HepG2 (cell line): Measurements from ENCODE around the gene NELFCD. TPM values are rescaled to one million over a fixed set of nuclear protein-coding genes. Genes with fewer than 3 reads are reported as not detected.
A peak's percentile ranks its signal among the peaks of the same experiment; 100 is the strongest.

Source experiments
- ATM ChIP-seq: fragments of 450-650 bp; IDR thresholded peaks from 2 replicates; pipeline ENCODE4 v1.7.1; 2017; ENCODE audit warnings: mild to moderate bottlenecking, borderline replicate concordance
- ATRX ChIP-seq: sonication (generic); formaldehyde crosslinking; IDR thresholded peaks from 2 replicates; pipeline ENCODE4 v1.4.0; 2020; ENCODE audit warnings: missing genetic modification reagents, borderline replicate concordance
- CBX2 ChIP-seq, 2 experiments: fragments of 200-600 bp in 1 of 2; sonication (generic); formaldehyde crosslinking in 1 of 2; IDR thresholded peaks; 2 replicates each; pipeline versions ENCODE4 v1.7.0 to v1.8.1; 2018 to 2022; ENCODE audit warnings: low read depth in 2 of 2, low read length in 1 of 2, mild to moderate bottlenecking in 1 of 2, missing genetic modification reagents in 1 of 2
- EP300 ChIP-seq, 3 experiments: sonication (generic) in 1 of 3; formaldehyde crosslinking in 1 of 3; IDR thresholded peaks; 2 replicates each; pipeline versions ENCODE4 v1.5.1 to v1.6.1; 2011 to 2020; ENCODE audit warnings: low read depth in 2 of 3, low read length in 2 of 3, borderline replicate concordance in 1 of 3, improper control_type of control experiment in 1 of 3, mild to moderate bottlenecking in 1 of 3, missing genetic modification reagents in 1 of 3, moderate library complexity in 1 of 3
- HDAC2 ChIP-seq: sonication (generic); formaldehyde crosslinking; IDR thresholded peaks from 2 replicates; pipeline ENCODE4 v1.4.0; 2020; ENCODE audit warnings: missing genetic modification reagents
- MED1 ChIP-seq: sonication (generic); formaldehyde crosslinking; IDR thresholded peaks from 2 replicates; pipeline ENCODE4 v1.4.0; 2020; ENCODE audit warnings: missing genetic modification reagents
- NR0B2 ChIP-seq: sonication (generic); formaldehyde crosslinking; IDR thresholded peaks from 2 replicates; pipeline ENCODE4 v1.4.0; 2020; ENCODE audit warnings: mild to moderate bottlenecking, missing genetic modification reagents
- POLR2G ChIP-seq: fragments of 200-400 bp; formaldehyde crosslinking; IDR thresholded peaks from 2 replicates; pipeline ENCODE4 v1.6.1; 2018; ENCODE audit warnings: mild to moderate bottlenecking, low read depth, low read length, moderate library complexity
- SIX1 ChIP-seq: sonication (generic); formaldehyde crosslinking; IDR thresholded peaks from 2 replicates; pipeline ENCODE4 v1.4.0; 2020; ENCODE audit warnings: missing genetic modification reagents, borderline replicate concordance
- SOX13 ChIP-seq, 3 experiments: fragments of 450-650 bp in 1 of 3; sonication (generic) in 1 of 3; formaldehyde crosslinking in 1 of 3; IDR thresholded peaks in 2 of 3; conservative IDR thresholded peaks in 1 of 3; 2 replicates each; pipeline versions ENCODE4 v1.5.0 to v1.6.1; 2016 to 2020; ENCODE audit warnings: antibody characterized with exemption in 1 of 3, mild to moderate bottlenecking in 1 of 3, missing compliant biosample characterization in 1 of 3, missing genetic modification reagents in 1 of 3, moderate library complexity in 1 of 3
- YEATS2 ChIP-seq: sonication (generic); formaldehyde crosslinking; IDR thresholded peaks from 2 replicates; pipeline ENCODE4 v1.4.0; 2020; ENCODE audit warnings: missing genetic modification reagents, borderline replicate concordance
- ZFP41 ChIP-seq: sonication (generic); formaldehyde crosslinking; IDR thresholded peaks from 2 replicates; pipeline ENCODE4 v1.4.0; 2020; ENCODE audit warnings: mild to moderate bottlenecking, missing genetic modification reagents, borderline replicate concordance
- ZMAT5 ChIP-seq: sonication (generic); formaldehyde crosslinking; IDR thresholded peaks from 2 replicates; pipeline ENCODE4 v1.5.0; 2020; ENCODE audit warnings: mild to moderate bottlenecking, low read depth, missing genetic modification reagents, borderline replicate concordance
- ZMYM2 ChIP-seq: sonication (generic); formaldehyde crosslinking; IDR thresholded peaks from 2 replicates; pipeline ENCODE4 v1.8.0; 2022; ENCODE audit warnings: mild to moderate bottlenecking, missing genetic modification reagents
- ZNF335 ChIP-seq: sonication (generic); formaldehyde crosslinking; IDR thresholded peaks from 2 replicates; pipeline ENCODE4 v1.4.0; 2020; ENCODE audit warnings: missing genetic modification reagents
- ZNF382 ChIP-seq: sonication (generic); formaldehyde crosslinking; IDR thresholded peaks from 2 replicates; pipeline ENCODE4 v1.5.0; 2020; ENCODE audit warnings: missing genetic modification reagents, mild to moderate bottlenecking, borderline replicate concordance
- ZNF572 ChIP-seq: sonication (generic); formaldehyde crosslinking; IDR thresholded peaks from 2 replicates; pipeline ENCODE4 v1.5.1; 2020; ENCODE audit warnings: mild to moderate bottlenecking, missing genetic modification reagents
- ZNF577 ChIP-seq: sonication (generic); formaldehyde crosslinking; IDR thresholded peaks from 2 replicates; pipeline ENCODE4 v1.4.0; 2020; ENCODE audit warnings: mild to moderate bottlenecking, low read depth, missing genetic modification reagents, borderline replicate concordance
- polyA plus RNA-seq, 8 experiments: library from polyadenylated mRNA; depleted of rRNA in 3 of 8; stranded (reverse) in 7 of 8; unstranded in 1 of 8; fragments of >200 nt; fragmentation: Illumina TruSeq in 4 of 8; extraction: Trizol in 4 of 8; gene quantifications; 2 replicates each; pipeline versions ENCODE4 v1.2.1 to v1.2.3, GENCODE V29; 2011 to 2016; ENCODE audit warnings: low read depth in 4 of 8, missing spikeins in 1 of 8, mixed read lengths in 1 of 8; ENCODE audit not compliant: insufficient read depth in 1 of 8
- total RNA-seq, 5 experiments: library from RNA; depleted of rRNA; stranded (reverse); fragments of >200 nt; fragmentation: Illumina TruSeq; extraction: Trizol; gene quantifications; 2 replicates each; pipeline ENCODE4 v1.2.3, GENCODE V29; 2016; ENCODE audit warnings: low read depth in 1 of 5
- TF ChIP-seq, protein P1 (sequence below): sonication (generic); formaldehyde crosslinking; IDR thresholded peaks from 2 replicates; pipeline ENCODE4 v1.5.0; 2020; ENCODE audit warnings: missing genetic modification reagents
- TF ChIP-seq, protein P2 (sequence below): sonication (generic); formaldehyde crosslinking; IDR thresholded peaks from 2 replicates; pipeline ENCODE4 v1.8.0; 2022; ENCODE audit warnings: low read depth, missing genetic modification reagents
- TF ChIP-seq, protein P3 (sequence below): sonication (generic); formaldehyde crosslinking; IDR thresholded peaks from 2 replicates; pipeline ENCODE4 v1.4.0; 2020; ENCODE audit warnings: mild to moderate bottlenecking, missing genetic modification reagents
- TF ChIP-seq, protein P4 (sequence below): fragments of 450-650 bp; IDR thresholded peaks from 2 replicates; pipeline ENCODE4 v1.6.1; 2016

The NELFCD gene
- total and polyA plus RNA-seq, 2 of the 13 experiments (the other 11 are each of a cell fraction or from before 2014, with no cell fraction given) = 159 to 203 TPM

GRCh38 chr20:58991715-58992114 is 10.7 kb downstream of the NELFCD start (continued):
- TF ChIP-seq, protein P1, sequence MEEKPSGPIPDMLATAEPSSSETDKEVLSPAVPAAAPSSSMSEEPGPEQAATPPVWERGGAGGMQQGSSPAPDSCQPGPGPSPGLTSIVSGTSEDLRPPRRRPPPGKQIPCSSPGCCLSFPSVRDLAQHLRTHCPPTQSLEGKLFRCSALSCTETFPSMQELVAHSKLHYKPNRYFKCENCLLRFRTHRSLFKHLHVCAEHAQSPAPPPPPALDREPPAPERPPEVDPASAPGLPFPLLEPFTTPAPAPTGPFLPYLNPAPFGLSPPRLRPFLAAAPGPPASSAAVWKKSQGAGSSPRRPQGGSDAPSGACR (CRISPR knock-in tag) = 0 out of 2 replicates have a peak, but pooled peaks have one; percentile 34
- TF ChIP-seq ZMYM2 (no peak), ZFP41 (CRISPR knock-in tag) (no peak), ATM (no peak), ZNF335 (no peak), MED1 (no peak), CBX2 (IDR thresholded peaks at IDR 0.05; ENCODE audit: low read depth, low read length) (no peak), CBX2 (CRISPR knock-in tag; IDR thresholded peaks at IDR 0.05; ENCODE audit: low read depth) (no peak), HDAC2 (CRISPR knock-in tag) (0 out of 2 replicates have a peak, but pooled peaks have one; percentile 14), EP300 (IDR thresholded peaks at IDR 0.05; ENCODE audit: low read depth in 2 of 2, low read length in 2 of 2) (peak in 1 of 2 experiments; percentile 31; a peak in 1 of 4 replicates), EP300 (CRISPR knock-in tag; IDR thresholded peaks at IDR 0.05; ENCODE audit: borderline replicate concordance) (no peak), POLR2G (0 out of 2 replicates have a peak, but pooled peaks have one; percentile 8), YEATS2 (CRISPR knock-in tag) (no peak), ATRX (CRISPR knock-in tag) (no peak), ZMAT5 (CRISPR knock-in tag) (no peak), NR0B2 (CRISPR knock-in tag) (no peak), ZNF382 (CRISPR knock-in tag) (no peak), ZNF577 (CRISPR knock-in tag) (no peak), ZNF572 (CRISPR knock-in tag) (no peak), SIX1 (no peak), SOX13 (IDR thresholded peaks at IDR 0.05) (peak; percentile 24; the same call in 1 of the 2 replicates), SOX13 (CRISPR knock-in tag; conservative IDR thresholded peaks at IDR 0.05 in 1 of 2, IDR thresholded peaks at IDR 0.05 in 1 of 2) (peak in 1 of 2 experiments; percentile 81; a peak in 2 of 4 replicates)
- TF ChIP-seq, protein P2, sequence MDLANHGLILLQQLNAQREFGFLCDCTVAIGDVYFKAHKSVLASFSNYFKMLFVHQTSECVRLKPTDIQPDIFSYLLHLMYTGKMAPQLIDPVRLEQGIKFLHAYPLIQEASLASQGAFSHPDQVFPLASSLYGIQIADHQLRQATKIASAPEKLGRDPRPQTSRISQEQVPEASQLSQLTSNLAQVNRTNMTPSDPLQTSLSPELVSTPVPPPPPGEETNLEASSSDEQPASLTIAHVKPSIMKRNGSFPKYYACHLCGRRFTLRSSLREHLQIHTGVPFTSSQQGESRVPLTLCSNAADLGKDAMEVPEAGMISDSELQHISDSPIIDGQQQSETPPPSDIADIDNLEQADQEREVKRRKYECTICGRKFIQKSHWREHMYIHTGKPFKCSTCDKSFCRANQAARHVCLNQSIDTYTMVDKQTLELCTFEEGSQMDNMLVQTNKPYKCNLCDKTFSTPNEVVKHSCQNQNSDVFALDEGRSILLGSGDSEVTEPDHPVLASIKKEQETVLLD (CRISPR knock-in tag) = no peak
- TF ChIP-seq, protein P3, sequence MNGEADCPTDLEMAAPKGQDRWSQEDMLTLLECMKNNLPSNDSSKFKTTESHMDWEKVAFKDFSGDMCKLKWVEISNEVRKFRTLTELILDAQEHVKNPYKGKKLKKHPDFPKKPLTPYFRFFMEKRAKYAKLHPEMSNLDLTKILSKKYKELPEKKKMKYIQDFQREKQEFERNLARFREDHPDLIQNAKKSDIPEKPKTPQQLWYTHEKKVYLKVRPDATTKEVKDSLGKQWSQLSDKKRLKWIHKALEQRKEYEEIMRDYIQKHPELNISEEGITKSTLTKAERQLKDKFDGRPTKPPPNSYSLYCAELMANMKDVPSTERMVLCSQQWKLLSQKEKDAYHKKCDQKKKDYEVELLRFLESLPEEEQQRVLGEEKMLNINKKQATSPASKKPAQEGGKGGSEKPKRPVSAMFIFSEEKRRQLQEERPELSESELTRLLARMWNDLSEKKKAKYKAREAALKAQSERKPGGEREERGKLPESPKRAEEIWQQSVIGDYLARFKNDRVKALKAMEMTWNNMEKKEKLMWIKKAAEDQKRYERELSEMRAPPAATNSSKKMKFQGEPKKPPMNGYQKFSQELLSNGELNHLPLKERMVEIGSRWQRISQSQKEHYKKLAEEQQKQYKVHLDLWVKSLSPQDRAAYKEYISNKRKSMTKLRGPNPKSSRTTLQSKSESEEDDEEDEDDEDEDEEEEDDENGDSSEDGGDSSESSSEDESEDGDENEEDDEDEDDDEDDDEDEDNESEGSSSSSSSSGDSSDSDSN (CRISPR knock-in tag) = no peak
- TF ChIP-seq, protein P4, sequence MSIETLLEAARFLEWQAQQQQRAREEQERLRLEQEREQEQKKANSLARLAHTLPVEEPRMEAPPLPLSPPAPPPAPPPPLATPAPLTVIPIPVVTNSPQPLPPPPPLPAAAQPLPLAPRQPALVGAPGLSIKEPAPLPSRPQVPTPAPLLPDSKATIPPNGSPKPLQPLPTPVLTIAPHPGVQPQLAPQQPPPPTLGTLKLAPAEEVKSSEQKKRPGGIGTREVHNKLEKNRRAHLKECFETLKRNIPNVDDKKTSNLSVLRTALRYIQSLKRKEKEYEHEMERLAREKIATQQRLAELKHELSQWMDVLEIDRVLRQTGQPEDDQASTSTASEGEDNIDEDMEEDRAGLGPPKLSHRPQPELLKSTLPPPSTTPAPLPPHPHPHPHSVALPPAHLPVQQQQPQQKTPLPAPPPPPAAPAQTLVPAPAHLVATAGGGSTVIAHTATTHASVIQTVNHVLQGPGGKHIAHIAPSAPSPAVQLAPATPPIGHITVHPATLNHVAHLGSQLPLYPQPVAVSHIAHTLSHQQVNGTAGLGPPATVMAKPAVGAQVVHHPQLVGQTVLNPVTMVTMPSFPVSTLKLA = no peak
